Retinal pigment epithelial cell (primary cell): ENCODE data around the gene HOXC5.

Experiments used
- DNase-seq: peaks from one replicate; pipeline ENCODE4 v3.0.0-alpha.2; 2010; ENCODE audit warnings: low read depth
- H3K4me3 ChIP-seq: 2 replicates; pipeline ENCODE4 v1.5.1; 2011; ENCODE audit warnings: mild to moderate bottlenecking, low read length, control low read depth, moderate library complexity
- CTCF ChIP-seq: conservative IDR thresholded peaks from 2 replicates; pipeline ENCODE4 v1.5.1; 2011; ENCODE audit warnings: low read depth, low read length, control low read depth, inconsistent platforms

HOXC5 gene

GRCh38 chr12:54000116-54001114, 32.4 kb upstream of the HOXC5 start, which contains the start of gene HOXC9:
HOXC9 (plus strand) TSS chr12:54000161; CDS start chr12:54000189, 28 bp downstream.
- TF ChIP-seq CTCF, result no peak
- H3K4me3 ChIP-seq, result no peak within 1 kb of the TSS
- DNase-seq, result no peak

- no peak overlapping the region for H3K4me3 ChIP-seq
- DNase-seq, result no peak
- TF ChIP-seq CTCF, result no peak
Observed at GRCh38 chr12:54001283-54002187, 31.3 kb upstream of the HOXC5 start.

GRCh38 chr12:54002278-54002914, 30.5 kb upstream of the HOXC5 start:
- no peak for TF ChIP-seq CTCF
- DNase-seq, result no peak
- no peak overlapping the region for H3K4me3 ChIP-seq

- no peak overlapping the region for H3K4me3 ChIP-seq
- DNase-seq, result no peak
- TF ChIP-seq CTCF, result no peak
Observed at GRCh38 chr12:54002915-54003389, 29.9 kb upstream of the HOXC5 start.

GRCh38 chr12:54003625-54004024, 29.2 kb upstream of the HOXC5 start:
- H3K4me3 ChIP-seq, result no peak overlapping the region
- TF ChIP-seq CTCF, result no peak
- DNase-seq, result no peak

GRCh38 chr12:54004063-54004840, 28.6 kb upstream of the HOXC5 start:
- no peak for DNase-seq
- no peak overlapping the region for H3K4me3 ChIP-seq
- TF ChIP-seq CTCF, result no peak
